ENCODE data around the gene P4HTM.

Gene P4HTM

GRCh38 chr3:49012441-49013017 is 22.5 kb downstream of the P4HTM start:
- DNase-seq, result no peak

- DNase-seq, result no peak
These were observed 23.2 kb downstream of the P4HTM start for GRCh38 chr3:49013113-49013737.

GRCh38 chr3:49013738-49014660 is 24.0 kb downstream of the P4HTM start:
- DNase-seq, result no peak

- no peak for DNase-seq
These were observed 25.0 kb downstream of the P4HTM start for GRCh38 chr3:49015072-49015471.

- no peak for DNase-seq
These were observed 25.7 kb downstream of the P4HTM start for GRCh38 chr3:49015765-49016164.

GRCh38 chr3:49016414-49017228 is 26.6 kb downstream of the P4HTM start:
- DNase-seq, result no peak

- DNase-seq, result no peak
These were observed 27.4 kb downstream of the P4HTM start for GRCh38 chr3:49017229-49017970.

- peak; percentile 43 for DNase-seq
These were observed 28.1 kb downstream of the P4HTM start, which contains the start of gene DALRD3 for GRCh38 chr3:49017971-49018706. TSS of gene DALRD3 (minus strand) at chr3:49018580. CDS start at chr3:49018564, 16 bp downstream.

GRCh38 chr3:49018707-49019006 is 28.6 kb downstream of the P4HTM start:
- no peak for DNase-seq

GRCh38 chr3:49019941-49020329 is 29.9 kb downstream of the P4HTM start:
- DNase-seq, result no peak

- DNase-seq, result peak; percentile 17
These were observed 30.5 kb downstream of the P4HTM start for GRCh38 chr3:49020330-49021212.

- peak; percentile 96 for DNase-seq
These were observed 31.3 kb downstream of the P4HTM start for GRCh38 chr3:49021213-49021812.

- DNase-seq, result peak; percentile 87
These were observed 32.0 kb downstream of the P4HTM start, which contains the start of gene NDUFAF3 for GRCh38 chr3:49021813-49022687. TSS of gene NDUFAF3 (plus strand) at chr3:49022121. CDS start at chr3:49022145, 24 bp downstream.

- no peak for DNase-seq
These were observed 32.7 kb downstream of the P4HTM start for GRCh38 chr3:49022688-49023171.

- no peak for DNase-seq
These were observed 33.7 kb downstream of the P4HTM start for GRCh38 chr3:49023775-49024174.

- DNase-seq, result no peak
These were observed 34.4 kb downstream of the P4HTM start for GRCh38 chr3:49024449-49024848.

- DNase-seq, result no peak
These were observed 35.2 kb downstream of the P4HTM start for GRCh38 chr3:49025005-49025792.
